ENCODE measurements around the gene TCF15.
"Not testable (repeated sequence)": the region's sequence is repeated elsewhere in the genome, so short reads cannot be mapped to it uniquely, and the experiment has no call there.

Gene TCF15

DNA sequence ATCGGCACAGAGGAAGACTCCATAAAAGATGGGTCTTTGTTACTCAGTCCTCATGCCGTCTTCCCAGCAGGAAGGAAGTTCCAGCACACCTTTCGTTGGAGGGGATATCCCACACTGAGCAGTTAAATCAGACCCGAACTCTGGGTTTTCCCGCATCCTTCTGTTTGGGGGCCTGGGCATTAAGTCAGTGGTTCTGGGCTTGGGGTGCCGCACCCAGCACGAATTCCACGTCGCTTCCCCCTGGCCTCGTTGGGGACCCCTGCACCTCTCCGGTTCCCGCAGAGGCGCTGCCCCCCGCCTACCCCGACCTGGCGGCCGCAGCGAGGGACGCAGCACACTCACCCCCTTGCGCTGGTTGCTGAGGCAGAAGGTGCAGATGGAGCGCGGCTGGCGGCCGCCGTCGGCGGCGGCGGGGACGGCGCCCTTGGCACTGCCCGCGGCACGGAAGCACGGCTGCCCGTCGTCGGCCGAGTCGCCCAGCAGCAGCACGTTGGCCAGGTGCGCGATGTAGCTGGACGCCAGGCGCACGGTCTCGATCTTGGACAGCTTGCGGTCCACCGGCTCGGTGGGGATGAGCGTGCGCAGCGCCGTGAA is 641 bp downstream of the TCF15 start:
- DNase-seq: no peak

DNA sequence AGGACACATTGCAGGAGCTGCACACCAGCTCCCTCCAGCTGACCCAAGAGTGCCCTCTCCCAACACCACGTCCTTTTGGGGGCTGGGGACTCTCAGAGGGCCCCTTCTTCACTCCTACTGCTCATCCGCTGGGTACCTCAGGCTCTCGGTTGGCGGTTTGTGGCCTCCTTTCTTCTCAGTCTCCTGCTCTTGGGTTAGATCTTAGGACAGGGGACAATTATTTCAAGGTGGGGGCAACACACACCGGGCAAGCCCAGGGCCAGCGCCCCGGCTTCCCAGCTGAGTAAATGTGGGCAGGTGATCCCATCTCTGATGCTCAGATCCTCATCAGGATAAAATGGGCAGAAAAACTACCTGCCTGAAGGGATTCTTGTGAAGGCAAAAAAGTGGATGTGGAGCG is 1.1 kb downstream of the TCF15 start:
- no peak for DNase-seq

DNA sequence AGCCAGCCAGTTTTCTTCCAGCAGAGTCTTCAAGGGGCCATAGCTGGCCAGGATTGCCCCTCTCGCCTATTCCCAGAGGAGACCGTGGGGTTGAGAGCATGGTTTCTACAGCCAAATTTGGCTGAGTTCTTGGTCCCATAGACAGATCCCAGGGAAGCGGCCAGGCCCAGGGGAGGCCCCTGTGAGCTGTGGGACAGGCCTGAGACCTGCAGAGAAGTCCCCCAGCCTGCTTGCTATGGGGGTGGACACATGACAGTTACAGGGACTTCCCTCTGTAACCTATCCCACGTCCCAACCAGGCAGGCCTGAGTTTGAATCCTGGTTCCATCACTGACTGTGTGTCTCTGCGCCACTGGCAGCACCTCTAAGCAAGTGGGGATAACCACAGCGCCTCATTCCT is 2.6 kb downstream of the TCF15 start:
- DNase-seq: no peak

DNA sequence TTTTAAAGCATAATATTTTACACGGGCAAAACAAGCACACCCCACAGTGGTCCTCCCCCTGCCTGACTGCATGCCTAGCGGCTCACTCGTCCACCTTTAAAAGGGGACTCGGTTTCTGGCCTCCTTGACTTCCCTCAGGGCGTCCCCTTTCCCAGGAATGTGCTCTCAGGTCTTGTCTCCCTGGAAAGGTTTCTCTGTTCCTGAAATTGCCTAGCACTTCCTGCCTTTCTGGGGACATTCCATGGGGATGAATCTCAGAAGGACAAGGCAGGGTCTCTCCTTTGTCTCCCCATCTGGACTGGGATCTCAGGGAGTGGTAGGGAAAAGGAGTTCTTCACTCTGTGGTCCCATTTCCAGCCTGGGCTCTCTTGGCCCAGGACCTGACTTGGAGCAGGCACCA is 4.9 kb downstream of the TCF15 start:
- DNase-seq: no peak

DNA sequence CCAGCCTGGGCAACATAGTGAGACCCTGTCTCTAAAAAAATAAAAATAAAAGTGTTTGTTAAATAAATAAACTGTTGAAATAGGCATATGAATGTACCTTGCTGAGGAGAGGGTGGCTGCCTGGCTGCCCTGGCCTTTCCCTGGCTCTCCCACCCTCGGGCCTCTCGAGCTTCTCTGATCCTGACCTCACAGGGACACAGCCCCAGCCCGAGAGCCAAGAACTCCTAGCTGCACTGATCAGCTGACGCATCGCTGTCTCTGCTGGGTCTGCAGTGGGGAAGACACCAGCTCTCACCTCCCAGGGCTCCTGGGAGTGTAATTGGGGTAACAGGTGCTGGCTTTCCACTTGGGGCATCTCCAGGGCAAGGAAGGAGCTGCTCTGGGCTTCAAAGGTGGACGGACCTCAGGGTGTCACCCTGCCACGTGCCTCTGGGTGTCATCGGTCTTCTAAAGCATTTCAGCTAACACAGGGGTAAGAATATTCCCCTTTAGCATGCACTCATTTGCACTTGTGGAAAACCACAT is 6.9 kb downstream of the TCF15 start:
- DNase-seq: no peak

DNA sequence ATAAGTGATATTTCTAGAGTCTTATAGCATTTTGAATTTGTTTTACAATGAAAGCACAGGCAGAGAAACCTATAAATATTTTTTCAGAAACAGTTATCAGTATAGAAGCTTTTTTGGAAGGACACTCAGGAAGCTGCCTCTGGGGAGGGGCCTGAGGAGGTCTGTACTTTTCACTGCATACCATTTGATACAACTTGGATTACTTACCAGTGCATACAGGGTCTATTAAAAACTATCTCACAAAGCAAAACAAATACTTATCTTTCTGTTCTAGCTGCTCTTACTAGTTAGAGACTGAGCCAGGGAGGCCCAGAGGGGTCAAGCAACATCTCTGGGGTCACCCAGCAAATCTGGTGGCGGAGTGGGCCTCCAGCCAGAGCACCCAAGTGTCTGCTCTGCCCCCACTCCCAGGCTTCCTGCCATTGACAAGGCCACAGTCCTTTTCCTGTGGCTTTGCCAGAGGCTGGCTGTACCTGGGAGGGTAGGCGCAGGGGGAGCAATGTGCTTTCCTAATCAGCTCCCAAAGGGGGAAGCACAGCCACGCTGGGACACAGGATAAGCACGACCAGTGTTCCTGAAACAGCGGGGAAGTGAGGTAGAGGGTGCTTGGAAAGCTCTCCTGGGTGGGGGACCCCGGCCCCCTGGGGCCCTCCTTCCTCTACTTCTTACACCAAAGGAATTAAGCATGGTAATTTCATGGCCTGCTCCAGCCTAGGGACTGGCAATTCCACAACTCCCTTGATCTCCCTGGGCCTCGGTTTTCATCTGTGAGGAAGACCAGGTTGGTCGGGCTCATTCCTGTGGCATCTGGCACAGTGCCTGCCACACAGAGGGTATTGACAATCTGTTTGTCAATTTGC is 7.8 kb downstream of the TCF15 start:
- DNase-seq: no peak

DNA sequence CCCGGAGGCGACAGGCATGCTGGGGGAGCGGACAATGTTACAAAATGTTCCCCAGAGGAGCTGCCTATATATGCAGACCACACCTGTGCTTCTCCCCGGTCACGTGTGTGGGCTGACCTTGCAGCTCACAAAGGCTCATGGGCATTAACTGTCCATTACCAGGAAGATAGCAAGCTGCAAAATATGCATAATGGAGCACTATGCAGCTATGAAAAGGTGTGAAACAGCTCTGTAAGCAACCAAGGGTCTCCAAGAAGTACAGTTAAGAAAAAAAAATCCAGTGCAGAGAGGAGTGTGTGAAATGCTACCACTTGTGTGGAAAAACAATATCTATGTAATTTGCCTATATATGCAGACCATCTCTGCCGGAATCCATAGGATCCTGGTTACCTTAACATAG is 9.4 kb downstream of the TCF15 start:
- no peak for DNase-seq

DNA sequence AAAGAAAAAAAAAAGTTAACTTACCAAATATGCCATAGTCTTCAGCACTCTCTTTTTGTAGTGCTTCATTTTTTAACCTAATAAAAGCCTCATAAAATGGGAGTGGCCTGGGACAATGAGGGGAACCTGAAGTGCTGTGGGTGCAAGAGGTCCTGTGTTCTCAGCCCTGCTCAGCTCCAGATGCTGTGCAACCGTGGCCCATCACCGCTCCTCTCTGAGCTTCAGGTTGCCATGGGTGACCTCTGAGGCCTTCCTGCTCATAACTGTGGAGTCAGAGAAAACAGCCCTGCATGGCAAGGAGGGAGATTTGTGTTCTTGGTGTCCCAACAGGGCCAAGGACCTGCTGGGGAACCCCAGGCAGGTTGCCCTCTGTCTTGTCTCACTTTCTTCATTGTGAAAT is 10.0 kb downstream of the TCF15 start:
- DNase-seq: no peak

DNA sequence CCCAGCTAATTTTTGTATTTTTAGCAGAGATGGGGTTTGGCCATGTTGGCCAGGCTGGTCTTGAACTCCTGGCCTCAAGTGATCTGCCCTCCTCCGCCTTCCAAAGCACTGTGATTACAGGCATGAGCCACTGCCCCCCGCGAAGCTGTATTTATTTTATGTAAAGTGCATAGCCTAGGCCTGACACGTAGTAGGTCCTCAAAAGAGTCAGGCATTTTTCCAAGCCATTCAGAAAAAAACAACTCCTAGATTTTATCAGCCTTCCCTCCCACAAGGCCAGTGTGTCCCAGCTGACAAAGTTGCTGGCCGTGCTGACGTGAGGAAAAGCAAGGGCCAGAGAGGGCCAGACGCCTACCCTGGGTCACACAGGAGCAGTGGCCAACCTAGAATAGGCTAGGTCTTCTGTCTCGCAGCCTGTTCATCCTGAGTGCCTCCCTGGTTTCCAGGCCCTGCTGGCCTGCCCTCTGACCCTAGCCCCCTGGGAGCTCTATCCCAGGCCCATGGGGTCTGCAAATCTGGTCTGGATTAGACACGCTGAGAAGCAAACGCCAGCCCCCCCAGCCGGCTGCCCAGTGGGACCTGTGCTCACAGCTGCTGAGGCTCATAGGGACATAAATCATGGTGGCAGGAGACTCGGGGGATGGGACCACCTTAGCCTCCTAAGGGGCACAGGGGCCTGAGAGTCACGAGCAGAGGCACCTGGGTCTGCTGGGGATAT is 11.8 kb downstream of the TCF15 start:
- no peak for DNase-seq

DNA sequence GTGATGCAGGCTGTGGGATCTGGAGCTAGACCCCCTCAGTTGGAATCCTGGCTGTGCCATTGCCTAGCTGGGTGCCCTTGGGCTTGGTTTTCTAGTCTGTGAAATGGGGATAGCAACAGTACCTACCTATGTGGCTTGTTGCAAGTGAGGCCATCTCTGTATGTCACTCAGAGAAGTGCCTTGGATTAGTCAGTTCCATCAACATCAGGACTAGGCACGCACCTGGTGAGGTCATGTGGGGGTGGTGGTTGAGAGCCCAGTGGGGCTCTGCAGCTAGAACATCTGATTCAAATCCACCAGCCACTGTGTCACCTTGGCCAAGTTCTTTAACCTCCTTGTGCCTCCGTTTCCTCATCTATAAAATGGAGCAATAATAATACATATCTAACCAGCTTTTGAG is 12.5 kb downstream of the TCF15 start:
- DNase-seq: no peak

DNA sequence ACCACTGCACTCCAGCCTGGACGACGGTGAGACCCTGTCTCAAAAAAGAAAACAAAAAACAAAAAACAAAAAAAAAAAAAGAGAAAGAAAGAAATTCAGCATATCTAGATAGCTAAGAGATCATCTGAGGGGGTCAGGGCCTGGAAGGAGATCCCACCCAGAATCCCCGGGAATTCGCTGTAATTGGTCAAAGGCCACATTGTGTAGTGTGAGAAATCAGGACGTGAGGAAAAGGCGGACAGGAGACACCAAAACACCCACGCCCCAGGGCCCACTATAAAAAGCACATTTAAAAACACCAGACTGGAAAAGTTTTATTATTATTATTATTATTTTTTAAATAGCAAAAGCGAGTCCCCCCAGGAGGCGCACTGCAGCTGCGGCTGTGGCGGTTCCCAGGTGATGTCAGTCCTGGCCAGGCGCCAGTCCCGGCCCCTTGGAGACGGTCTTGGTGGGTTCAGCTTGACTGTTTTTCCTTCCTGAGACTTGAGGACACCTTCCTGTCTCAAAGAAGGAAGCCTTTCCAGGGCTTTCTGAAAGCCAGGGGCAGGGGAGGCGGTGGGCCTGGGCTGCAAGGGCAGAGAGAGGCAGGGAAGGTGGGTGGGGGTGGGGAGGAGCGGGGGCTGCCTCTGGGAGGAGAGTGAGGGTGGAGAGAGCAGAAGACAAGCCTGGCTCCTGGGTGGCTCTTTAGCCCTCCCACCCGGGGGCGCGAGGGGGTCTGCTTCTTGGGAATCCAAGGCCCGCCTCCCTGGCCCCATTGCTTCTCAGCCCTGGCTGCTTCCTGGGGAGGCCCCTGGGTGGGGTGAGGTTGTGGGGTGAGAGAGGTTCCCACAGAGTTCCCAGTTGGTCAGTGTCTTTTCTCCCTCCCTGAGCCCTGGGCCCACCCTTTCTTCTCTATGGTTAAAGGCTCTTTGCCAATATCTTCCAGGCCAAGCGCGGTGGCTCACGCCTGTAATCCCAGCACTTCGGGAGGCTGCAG is 14.5 kb downstream of the TCF15 start:
- DNase-seq: no peak

DNA sequence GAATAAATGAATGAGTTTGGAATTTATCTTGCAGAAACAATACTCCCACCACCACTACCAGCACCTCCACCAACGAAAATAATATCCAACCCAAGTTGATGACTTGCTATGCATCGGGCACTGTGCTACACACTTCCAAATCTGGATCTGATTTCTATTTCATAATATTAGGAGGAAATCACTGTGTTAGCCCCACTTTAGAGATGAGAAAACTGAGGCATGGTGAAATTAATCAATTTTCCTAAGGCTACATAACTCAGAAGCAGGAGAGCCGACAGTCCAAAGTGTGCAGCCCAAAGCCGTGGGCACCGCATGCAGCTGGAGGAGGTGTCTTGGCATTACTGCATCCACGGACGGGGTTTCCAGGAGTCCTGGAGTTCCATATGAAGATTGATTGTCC is 17.6 kb downstream of the TCF15 start:
- DNase-seq: no peak

DNA sequence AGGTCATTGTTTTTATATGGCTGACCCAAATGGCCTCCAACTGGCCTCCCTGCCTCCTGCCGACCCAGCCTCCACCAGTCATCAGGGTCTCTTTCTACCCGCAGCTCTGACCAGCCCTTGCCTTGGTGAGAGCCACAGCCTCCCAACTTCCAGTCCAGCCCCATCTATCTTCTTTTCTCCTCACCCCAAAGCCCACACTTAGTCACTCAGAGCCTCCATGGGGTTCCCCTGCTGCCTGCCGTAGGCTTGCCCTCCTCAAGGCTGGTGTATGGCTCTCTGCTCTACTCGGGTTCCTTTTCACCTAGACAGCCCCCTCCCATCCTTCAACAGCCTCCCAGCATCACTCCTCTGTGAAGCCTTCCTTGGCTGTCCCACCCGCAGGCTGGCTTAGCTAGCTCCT is 18.2 kb downstream of the TCF15 start:
- DNase-seq: no peak

DNA sequence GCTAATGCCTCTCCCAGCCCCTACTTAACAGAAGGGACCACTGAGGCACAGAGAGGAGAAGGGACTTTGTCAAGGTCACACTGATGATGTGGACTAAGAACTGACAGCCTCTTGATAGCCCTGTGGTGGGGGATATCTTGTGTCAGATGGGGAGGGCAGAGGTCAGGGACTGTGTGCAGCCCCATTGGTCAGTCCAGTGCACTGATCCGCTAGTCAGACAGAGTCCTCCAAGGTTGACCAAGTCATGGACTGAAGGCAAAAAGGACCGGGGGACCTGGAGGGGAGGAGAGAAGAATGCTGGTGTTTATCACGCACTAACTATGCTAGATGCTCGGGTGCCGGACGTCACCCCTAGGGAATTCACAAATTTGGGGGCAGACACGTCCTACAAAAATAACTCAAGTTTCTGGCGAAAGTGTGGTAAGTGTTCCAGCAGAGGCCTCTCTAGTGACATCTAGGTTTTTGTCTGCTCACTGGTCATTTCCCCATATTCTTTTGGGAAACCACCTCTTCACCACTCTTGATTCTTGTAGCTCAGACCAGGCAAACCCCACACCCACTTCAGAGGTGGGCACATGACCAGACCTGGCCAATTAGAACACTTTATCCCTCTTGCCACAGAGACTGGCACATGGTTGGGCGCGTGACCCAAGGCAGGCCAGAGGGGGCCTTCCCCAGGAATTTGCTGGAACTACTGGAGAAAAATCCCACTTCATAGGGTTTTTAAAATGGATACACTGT is 21.0 kb downstream of the TCF15 start:
- no peak for DNase-seq

DNA sequence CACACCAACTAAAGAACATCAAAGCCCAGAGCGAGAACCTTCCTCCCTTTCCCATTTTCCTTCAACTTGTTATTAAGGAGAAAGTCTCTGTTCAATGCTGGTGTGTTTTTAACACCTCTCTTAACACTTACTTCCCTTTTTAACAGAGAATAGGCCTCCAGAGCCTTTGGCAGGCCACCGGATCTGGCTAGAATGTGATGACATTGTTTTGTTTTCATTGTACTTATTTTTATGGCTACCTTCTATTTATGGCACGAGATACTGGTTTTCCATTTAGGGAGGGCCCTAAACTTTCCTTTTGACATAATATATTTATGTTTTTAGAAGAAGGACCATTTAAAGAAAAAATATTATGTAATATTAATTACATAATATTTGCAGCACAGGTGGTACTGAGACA is 21.6 kb downstream of the TCF15 start:
- no peak for DNase-seq

DNA sequence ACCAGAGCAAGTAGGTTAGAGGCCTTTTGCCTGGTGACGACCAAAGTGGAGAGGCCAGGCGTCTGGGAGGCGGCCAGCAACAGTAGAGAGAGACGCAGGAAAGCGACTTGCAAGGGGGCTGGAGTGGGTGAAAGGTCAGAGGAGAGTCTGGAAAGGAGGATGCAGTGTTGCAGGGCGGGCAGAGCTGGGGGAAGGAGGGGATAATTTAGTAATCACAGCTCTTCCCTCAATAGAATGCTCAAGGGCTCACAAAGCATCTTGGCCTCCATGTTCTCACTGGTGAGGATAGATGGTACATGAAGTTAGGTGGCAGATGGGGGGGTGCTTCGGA is 25.2 kb downstream of the TCF15 start:
- DNase-seq: no peak

DNA sequence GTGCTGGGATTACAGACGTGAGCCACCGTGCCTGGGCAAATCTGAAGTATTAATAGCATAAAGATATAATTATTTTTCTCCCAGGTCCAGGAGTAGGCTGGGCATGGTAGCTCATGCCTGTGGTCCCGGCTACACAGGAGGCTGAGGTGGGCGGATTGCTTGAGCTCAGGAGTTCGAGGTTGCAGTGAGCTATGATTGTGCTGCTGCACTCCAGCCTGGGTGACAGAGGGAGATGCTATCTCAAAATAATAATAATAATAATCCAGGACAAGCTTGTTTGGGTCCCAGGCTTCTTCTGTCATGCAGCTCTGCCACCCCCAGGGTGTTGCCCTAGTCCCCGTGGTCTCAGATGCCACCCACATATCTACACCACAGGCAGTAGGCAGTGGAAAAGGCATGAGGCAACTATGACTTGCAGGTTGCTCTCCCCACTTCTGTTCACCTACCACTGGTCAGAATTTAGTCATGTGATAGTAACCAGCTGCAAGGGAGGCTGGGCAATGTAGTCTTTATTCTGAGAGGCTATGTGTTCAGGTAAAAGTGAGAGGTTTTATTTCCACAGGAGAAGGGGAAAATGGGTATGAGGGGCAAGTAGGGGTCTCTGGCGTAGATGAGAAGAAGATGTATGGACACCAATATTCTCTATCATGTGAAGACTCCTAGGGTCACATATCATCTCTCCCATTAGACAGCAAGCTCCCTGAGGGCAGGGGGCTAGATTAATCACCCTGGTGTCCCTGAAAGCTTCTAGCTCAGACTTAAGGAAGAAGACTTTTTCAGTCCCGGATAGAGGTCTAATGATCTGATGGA is 25.7 kb downstream of the TCF15 start:
- no peak for DNase-seq

DNA sequence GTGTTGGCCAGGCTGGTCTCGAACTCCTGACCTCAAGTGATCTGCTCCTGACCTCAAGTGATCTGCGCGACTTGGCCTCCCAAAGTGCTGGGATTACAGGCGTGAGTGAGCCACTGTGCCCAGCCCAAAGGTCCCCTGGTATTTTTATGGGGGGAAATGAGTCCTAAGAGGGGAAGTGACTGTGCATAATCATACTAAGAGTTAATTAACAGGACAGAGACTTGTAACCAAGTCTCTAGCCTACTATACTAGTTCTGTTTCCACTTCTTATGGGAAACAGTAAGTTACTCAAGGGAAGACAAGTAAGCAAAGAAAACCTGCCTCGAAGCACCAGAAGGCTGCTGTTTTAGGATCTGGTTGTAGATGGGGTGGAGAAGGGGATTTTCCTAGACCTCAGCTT is 27.9 kb downstream of the TCF15 start:
- no peak for DNase-seq

DNA sequence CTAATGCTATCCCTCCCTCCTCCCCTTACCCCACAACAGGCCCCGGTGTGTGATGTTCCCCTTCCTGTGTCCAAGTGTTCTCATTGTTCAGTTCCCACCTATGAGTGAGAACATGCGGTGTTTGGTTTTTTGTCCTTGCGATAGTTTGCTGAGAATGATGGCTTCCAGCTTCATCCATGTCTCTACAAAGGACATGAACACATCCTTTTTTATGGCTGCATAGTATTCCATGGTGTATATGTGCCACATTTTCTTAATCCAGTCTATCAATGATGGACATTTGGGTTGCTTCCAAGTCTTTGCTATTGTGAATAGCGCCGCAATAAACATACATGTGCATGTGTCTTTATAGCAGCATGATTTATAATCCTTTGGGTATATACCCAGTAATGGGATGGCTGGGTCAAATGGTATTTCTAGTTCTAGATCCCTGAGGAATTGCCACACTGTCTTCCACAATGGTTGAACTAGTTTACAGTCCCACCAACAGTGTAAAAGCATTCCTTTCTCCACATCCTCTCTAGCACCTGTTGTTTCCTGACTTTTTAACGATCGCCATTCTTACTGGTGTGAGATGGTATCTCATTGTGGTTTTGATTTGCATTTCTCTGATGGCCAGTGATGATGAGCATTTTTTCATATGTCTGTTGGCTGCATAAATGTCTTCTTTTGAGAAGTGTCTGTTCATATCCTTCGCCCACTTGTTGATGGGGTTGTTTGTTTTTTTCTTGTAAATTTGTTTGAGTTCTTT is 31.0 kb downstream of the TCF15 start:
- not testable (repeated sequence) for DNase-seq

DNA sequence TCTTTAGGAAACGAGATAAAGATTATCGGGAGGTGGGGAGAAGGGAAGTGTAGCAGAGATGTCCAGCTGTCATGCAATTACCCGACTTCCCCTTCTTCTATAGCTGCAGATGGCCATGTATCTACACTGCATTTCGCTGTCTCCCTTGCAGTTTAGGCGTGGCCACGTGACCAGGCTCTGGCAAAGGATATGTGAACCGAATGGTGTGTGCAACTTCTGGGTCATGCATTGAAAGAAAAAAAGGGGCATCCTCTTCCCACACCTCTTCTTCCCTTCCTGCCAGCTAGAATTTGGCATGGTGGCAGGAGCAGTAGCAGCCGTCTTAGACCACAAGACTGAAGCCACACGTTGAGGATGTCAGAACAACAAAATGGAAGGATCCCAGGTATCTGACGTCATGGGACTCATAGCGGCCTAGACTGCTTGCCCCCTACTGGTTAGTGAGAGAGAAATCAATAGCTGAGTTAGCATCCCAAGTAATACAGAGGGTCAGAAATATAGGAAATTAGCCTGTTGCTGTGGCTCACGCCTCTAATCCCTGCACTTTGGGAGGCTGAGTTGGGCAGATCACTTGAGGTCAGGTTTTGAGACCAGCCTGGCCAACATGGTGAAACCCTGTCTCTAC is 32.8 kb downstream of the TCF15 start:
- no peak for DNase-seq
